GM06990 (cell line): ENCODE data around the gene MAP3K5.

Source experiments
- DNase-seq: peaks from one replicate; pipeline ENCODE4 v3.0.0-alpha.2; 2011; ENCODE audit not compliant: insufficient read length; ENCODE audit errors: extremely low read depth
- H3K27me3 ChIP-seq: replicated peaks from 2 replicates; pipeline ENCODE4 v1.6.0; 2011; ENCODE audit warnings: low read length; ENCODE audit not compliant: control insufficient read depth, insufficient read depth
- H3K36me3 ChIP-seq: 2 replicates; pipeline ENCODE4 v1.5.1; 2011; ENCODE audit warnings: low read length; ENCODE audit not compliant: control insufficient read depth, insufficient read depth
- H3K4me3 ChIP-seq: replicated peaks from 2 replicates; pipeline ENCODE4 v1.5.1; 2011; ENCODE audit warnings: low read depth, mild to moderate bottlenecking, control low read depth, low read length
- CTCF ChIP-seq: IDR thresholded peaks from 2 replicates; pipeline ENCODE4 v1.5.1; 2011; ENCODE audit warnings: low read length, control low read depth, mild to moderate bottlenecking, inconsistent platforms; ENCODE audit not compliant: insufficient read depth, poor library complexity, severe bottlenecking

MAP3K5 gene

GRCh38 chr6:136773473-136773796, 18.8 kb downstream of the MAP3K5 start:
- TF ChIP-seq CTCF: no peak

GRCh38 chr6:136772685-136773472, 19.4 kb downstream of the MAP3K5 start:
- TF ChIP-seq CTCF: no peak
- Histone ChIP-seq H3K36me3 (no peaks in the 10 kb centered on the region), H3K4me3 (peak overlapping the region; percentile 23), H3K27me3 (no peaks in the 10 kb centered on the region)
- DNase-seq: peak; percentile 37

More at GRCh38 chr6:136773473-136773796, 18.8 kb downstream of the MAP3K5 start:
- Histone ChIP-seq H3K4me3 (no peak overlapping the region), H3K27me3 (no peaks in the 10 kb centered on the region), H3K36me3 (no peaks in the 10 kb centered on the region)
- DNase-seq: no peak

- Histone ChIP-seq H3K4me3 (no peak overlapping the region), H3K36me3 (no peaks in the 10 kb centered on the region), H3K27me3 (no peaks in the 10 kb centered on the region)
- DNase-seq: no peak
- no peak for TF ChIP-seq CTCF
Measured at GRCh38 chr6:136771306-136771705, 21.0 kb downstream of the MAP3K5 start.

GRCh38 chr6:136769759-136770158, 22.5 kb downstream of the MAP3K5 start:
- DNase-seq: no peak
- Histone ChIP-seq H3K27me3 (no peaks in the 10 kb centered on the region), H3K4me3 (no peak overlapping the region), H3K36me3 (no peaks in the 10 kb centered on the region)
- no peak for TF ChIP-seq CTCF

- no peak for DNase-seq
- H3K36me3 ChIP-seq: no peaks in the 10 kb centered on the region
- H3K27me3 ChIP-seq: no peaks in the 10 kb centered on the region
- no peak overlapping the region for H3K4me3 ChIP-seq
- TF ChIP-seq CTCF: no peak
Measured at GRCh38 chr6:136769124-136769523, 23.2 kb downstream of the MAP3K5 start.
